Muscle layer of colon (tissue), 2 donors: ENCODE results near the gene NRM.

ENCODE experiments used
- H3K27ac ChIP-seq: one replicate; pipeline ENCODE4 v1.7.0; 2013; ENCODE audit warnings: low read depth, mild to moderate bottlenecking, low read length, moderate library complexity
- H3K27me3 ChIP-seq, 2 donors: one replicate each; pipeline ENCODE4 v1.7.0; 2013; ENCODE audit warnings: low read length in 2 of 2, mild to moderate bottlenecking in 2 of 2; ENCODE audit not compliant: insufficient read depth in 2 of 2, control insufficient read depth in 1 of 2
- H3K36me3 ChIP-seq: one replicate; pipeline ENCODE4 v1.7.0; 2013; ENCODE audit warnings: mild to moderate bottlenecking, low read length; ENCODE audit not compliant: insufficient read depth
- H3K4me1 ChIP-seq: one replicate; pipeline ENCODE4 v1.7.0; 2013; ENCODE audit warnings: mild to moderate bottlenecking, low read length; ENCODE audit not compliant: insufficient read depth
- H3K4me3 ChIP-seq, 2 donors: one replicate each; pipeline ENCODE4 v1.7.0; 2013; ENCODE audit warnings: low read length in 2 of 2, low read depth in 1 of 2, mild to moderate bottlenecking in 1 of 2, moderate library complexity in 1 of 2
- H3K9ac ChIP-seq: one replicate; pipeline ENCODE4 v1.7.0; 2013; ENCODE audit warnings: low read length
- H3K9me3 ChIP-seq: one replicate; pipeline ENCODE4 v1.7.0; 2013; ENCODE audit warnings: mild to moderate bottlenecking, low read length
- donor health status: abdominal sarcoma.
- donor health status: Adenocarcinoma of cecum.

The NRM gene, protein sequence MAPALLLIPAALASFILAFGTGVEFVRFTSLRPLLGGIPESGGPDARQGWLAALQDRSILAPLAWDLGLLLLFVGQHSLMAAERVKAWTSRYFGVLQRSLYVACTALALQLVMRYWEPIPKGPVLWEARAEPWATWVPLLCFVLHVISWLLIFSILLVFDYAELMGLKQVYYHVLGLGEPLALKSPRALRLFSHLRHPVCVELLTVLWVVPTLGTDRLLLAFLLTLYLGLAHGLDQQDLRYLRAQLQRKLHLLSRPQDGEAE

DNA sequence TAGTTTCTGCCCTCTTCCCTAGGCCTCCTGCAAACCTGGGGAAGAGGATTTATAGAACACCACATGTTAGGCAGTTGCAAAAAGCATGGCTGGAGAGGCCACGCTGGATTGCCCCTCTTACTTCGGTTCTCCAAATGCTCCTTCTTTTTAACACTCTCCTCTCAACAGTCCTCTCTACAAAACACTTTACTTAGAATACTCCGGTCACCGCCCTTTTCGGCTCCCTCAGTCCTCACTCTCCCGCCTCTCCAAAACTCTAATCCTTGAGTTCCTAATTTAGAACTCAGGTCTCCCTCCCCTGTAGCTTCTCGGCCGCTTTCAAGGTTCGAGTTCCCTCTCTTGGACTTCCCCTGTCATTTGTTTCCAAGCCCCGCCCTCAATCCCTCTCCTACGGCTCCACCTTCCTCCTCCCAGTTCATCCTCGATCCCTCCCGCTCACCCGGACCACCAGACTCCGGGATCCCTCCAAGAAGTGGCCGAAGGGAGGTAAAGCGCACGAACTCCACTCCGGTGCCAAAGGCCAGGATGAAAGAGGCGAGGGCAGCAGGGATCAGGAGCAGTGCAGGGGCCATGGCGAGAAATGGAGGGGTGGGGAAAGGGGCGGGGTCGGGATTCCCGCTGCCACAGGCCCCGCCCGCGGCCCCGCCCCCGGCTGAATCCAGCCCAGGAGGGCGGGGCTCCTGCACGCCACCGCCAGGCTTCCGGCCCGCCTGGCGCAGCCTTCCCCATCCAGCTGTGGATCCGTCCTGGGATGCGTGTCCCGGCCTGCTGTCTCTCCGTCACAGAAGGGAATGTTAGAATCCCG lies at the start of gene NRM:
TSS of gene NRM (minus strand) at position 582 of the 805 bp plus-strand sequence. CDS start at position 572, 10 bp downstream.
- no peaks in the 10 kb centered on the region for H3K27me3 ChIP-seq
- H3K9ac ChIP-seq: peak within 1 kb of the TSS; percentile 40
- H3K27ac ChIP-seq: peak within 1 kb of the TSS; percentile 88
- no peaks in the 10 kb centered on the region for H3K9me3 ChIP-seq
- H3K4me1 ChIP-seq: peaks cover 33% of the 10 kb centered on the region
- peak within 1 kb of the TSS; percentile 60 to 89 for H3K4me3 ChIP-seq
- H3K36me3 ChIP-seq: no peaks in the 10 kb centered on the region

DNA sequence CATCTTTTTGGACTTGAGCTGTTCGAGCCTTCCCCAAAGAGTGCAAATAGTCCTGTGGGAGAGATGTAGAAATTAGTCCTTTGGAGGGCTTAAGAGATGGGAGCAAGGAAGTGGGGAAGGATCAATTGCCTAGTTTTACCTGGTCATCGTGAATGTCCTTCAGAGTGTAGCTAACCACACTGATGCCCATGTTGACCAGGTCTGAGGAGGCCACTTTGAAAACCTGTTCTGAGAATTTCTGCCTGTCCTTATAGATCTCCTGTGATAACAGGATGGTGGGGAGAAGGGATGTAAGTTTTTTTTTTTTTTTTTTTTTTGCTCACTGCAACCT lies 49.7 kb upstream of the NRM start:
- H3K9me3 ChIP-seq: no peaks in the 10 kb centered on the region
- peak overlapping the region; percentile 93 for H3K9ac ChIP-seq
- H3K27ac ChIP-seq: peak overlapping the region; percentile 50
- H3K4me3 ChIP-seq: no peak overlapping the region
- peaks cover 33% of the 10 kb centered on the region for H3K4me1 ChIP-seq
- no peaks in the 10 kb centered on the region for H3K27me3 ChIP-seq
- peaks cover 57% of the 10 kb centered on the region for H3K36me3 ChIP-seq

DNA sequence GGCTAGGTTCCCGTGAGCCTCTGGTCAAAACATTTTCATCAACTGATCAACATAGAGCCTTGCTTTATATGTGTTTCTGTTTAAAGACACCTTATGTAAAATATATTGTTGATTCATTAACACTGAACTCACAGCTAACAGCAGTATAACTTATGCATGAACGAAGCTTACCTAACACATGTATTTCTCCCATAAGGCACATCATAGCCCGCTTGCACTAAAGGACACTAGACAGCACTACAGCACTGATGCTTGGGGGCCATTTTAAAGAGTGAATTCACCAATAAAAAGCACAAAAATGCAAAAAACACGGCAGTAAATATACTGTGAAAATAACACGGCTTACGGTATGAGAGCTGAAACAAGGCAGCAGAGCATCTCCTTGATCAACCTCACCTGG lies 47.7 kb upstream of the NRM start:
- Histone ChIP-seq H3K36me3 (peaks cover 69% of the 10 kb centered on the region), H3K27me3 (no peaks in the 10 kb centered on the region), H3K27ac (no peak overlapping the region), H3K4me1 (peaks cover 29% of the 10 kb centered on the region), H3K9me3 (no peaks in the 10 kb centered on the region), H3K9ac (no peak overlapping the region), H3K4me3 (no peak overlapping the region)

DNA sequence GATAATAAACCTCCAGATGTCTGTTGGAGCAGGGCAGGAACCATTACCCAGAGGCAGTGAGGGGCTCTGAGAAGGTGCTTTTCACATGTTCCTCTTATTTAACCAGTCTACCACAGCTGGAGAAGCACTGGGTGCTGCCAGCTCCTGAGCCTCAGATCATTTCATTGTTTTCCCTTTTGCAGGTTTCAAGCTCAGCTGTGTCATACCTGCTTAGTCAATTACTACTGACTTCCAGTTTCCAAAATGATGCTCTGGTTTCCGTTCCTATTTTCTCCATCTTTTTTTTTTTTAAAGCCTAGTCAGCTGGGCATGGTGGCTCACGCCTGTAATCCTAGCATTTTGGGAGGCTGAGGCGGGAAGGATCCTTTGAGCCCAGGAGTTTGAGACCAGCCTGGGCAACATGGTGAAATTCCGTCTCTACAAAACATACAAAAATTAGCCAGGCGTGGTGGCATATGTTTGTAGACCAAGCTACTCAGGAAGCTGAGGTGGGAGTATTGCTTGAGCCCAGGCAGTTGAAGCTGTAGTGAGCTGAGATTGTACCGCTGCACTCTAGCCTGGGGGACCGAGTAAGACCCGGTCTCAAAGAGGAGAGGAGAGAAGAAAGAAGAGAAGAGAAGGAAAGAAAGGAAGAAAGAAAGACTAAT lies 45.0 kb upstream of the NRM start:
- H3K4me3 ChIP-seq: no peak overlapping the region
- no peak overlapping the region for H3K9ac ChIP-seq
- H3K27ac ChIP-seq: no peak overlapping the region
- peaks cover 85% of the 10 kb centered on the region for H3K36me3 ChIP-seq
- H3K27me3 ChIP-seq: no peaks in the 10 kb centered on the region
- peaks cover 21% of the 10 kb centered on the region for H3K4me1 ChIP-seq
- no peaks in the 10 kb centered on the region for H3K9me3 ChIP-seq

DNA sequence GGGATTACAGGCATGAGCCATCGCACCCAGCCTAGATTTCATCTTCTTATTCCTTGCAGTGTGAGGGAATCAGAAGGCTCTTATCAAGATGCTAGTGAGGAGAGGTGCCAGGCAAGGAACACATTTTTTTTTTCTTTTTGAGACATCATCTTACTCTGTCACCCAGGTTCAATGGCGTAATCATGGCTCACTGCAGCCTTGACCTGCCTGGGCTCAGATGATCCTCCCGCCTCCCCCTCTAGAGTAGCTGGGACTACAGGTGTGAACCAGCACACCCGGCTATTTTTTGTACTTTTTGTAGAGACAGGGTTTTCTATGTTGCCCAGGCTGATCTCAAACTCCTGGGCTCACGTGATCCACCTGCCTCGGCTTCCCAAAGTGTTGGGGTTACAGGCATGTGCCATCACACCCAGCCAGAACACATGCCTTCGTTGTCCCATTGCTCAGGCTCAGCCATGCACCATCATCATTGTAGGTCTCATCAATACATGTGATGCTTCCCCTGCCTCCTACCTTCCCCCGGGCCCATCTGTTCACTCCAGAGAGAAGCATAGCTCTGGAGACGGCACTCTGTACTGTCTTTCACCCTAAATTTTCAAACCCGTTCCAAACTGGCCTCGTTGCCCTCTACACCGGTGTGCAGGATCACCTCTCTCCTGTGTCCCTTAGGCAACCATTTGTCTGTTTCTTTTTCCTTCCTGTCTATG lies 41.6 kb upstream of the NRM start:
- H3K9ac ChIP-seq: no peak overlapping the region
- no peak overlapping the region for H3K27ac ChIP-seq

DNA sequence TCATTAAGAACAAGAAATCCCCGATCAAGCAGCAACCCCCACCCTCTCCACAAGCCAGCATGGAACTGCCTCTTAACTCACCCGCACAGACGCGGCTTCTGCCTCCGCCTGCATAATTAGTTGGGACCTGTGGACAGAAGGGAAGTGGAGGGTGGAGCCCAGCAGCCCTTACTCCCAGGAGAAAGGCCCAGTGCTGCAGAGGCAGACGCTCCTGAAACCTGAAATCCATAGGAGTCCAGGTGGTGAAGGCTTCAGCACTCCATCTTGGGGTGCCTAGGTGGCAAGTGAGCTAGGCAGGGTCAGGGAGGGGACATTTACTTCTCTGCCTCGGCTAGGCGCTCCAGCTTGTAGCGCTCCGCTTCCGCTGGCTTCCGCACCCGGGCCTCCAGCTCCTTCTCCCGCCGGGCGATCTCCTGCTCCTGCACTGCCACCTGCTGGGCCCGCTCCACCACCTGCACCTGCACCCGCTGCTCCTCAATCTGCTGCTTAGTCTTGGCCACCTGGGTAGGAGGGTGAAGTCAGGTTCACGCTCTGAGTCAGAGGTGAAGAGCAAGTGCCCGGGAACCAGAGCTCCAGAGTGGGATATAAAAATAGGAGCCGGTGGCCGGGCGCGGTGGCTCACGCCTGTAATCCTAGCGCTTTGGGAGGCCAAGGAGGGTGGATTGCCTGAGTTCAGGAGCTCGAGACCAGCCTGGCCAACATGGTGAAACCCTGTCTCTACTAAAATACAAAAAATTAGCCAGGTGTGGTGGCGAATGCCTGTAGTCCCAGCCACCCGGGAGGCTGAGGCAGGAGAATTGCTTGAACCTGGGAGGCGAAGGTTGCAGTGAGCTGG lies 40.0 kb upstream of the NRM start:
- H3K36me3 ChIP-seq: peaks cover 80% of the 10 kb centered on the region
- no peak overlapping the region for H3K9ac ChIP-seq
- H3K4me1 ChIP-seq: peaks cover 11% of the 10 kb centered on the region
- no peak overlapping the region for H3K4me3 ChIP-seq
- peak overlapping the region; percentile 48 for H3K27ac ChIP-seq
- H3K27me3 ChIP-seq: no peaks in the 10 kb centered on the region
- H3K9me3 ChIP-seq: no peaks in the 10 kb centered on the region

More for the DNA sequence above, 41.6 kb upstream of the NRM start:
- Histone ChIP-seq H3K9me3 (no peaks in the 10 kb centered on the region), H3K4me1 (peaks cover 9% of the 10 kb centered on the region), H3K4me3 (no peak overlapping the region), H3K27me3 (no peaks in the 10 kb centered on the region), H3K36me3 (peaks cover 78% of the 10 kb centered on the region)

DNA sequence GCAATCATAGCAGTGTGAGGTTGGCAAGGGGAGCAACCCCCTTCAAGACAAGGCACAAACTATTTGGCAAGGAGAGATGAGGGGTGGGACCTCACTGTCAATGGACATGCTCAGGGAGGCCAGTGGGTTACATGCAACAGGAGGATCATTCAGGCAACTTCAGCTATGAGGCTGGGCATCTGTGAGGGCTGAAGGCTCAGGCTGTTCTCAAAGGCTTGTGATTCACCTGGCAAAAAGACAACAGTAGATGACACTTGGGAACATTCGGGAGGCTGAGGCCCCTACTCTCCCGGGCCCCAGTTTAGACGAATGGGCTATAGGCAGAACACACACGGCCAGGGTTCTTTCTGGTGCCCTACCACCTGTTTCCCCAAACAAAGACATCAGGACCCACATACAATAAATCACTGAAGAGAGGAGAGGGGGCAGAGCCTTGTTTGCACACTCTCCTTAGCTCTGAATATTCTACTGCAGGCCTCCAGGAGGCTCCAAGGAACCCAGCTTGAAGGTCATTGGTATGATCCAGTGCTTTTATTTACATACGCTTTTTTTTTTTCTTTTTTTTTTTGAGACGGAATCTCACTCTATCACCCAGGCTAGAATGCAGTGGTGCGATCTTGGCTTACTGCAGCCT lies 37.3 kb upstream of the NRM start:
- H3K4me1 ChIP-seq: peaks cover 13% of the 10 kb centered on the region
- H3K36me3 ChIP-seq: peaks cover 85% of the 10 kb centered on the region
- no peak overlapping the region for H3K4me3 ChIP-seq
- peak overlapping the region; percentile 41 for H3K27ac ChIP-seq
- H3K9me3 ChIP-seq: no peaks in the 10 kb centered on the region
- no peaks in the 10 kb centered on the region for H3K27me3 ChIP-seq
- H3K9ac ChIP-seq: no peak overlapping the region

DNA sequence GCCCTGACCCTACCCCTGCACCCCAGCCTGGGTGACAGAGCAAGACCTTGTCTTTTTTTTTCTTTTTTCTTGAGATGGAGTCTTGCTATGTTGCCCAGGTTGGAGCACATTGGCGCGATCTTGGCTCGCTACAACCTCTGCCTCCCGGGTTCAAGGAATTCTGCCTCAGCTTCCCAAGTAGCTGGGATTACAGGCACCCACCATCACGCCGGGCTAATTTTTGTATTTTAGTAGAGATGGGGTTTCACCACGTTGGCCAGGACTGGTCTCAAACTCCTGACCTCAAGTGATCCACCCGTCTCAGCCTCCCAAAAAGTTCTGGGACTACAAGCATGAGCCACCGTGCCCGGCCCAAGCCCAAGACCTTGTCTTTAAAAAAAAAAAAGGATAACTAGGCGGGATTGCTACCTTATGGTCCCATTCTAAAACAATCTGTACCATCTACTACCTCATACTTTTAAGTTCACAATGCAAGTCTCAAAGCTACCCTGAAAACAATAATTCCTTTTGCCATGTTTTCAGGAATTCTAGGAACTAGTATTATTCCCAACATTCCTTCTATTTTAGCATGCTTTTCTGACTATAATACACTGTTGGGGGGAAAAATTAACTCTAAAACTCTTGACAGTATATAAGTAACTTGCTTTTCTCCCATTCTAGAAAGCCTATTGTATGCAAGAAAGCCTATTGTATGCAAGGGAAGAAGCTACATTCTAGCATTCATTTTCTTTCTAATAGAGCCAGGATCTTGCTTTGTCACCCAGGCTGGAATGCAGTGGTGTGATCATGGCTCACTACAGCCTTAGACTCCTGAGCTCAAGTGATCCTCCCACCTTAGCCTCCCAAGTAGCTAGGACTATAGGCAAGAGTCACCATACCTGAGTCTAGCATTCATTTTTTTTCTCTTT lies 36.0 kb upstream of the NRM start:
- H3K36me3 ChIP-seq: peaks cover 76% of the 10 kb centered on the region
- no peak overlapping the region for H3K27ac ChIP-seq
- H3K9me3 ChIP-seq: no peaks in the 10 kb centered on the region
- no peaks in the 10 kb centered on the region for H3K27me3 ChIP-seq
- no peak overlapping the region for H3K9ac ChIP-seq
- no peak overlapping the region for H3K4me3 ChIP-seq
- H3K4me1 ChIP-seq: peaks cover 22% of the 10 kb centered on the region

DNA sequence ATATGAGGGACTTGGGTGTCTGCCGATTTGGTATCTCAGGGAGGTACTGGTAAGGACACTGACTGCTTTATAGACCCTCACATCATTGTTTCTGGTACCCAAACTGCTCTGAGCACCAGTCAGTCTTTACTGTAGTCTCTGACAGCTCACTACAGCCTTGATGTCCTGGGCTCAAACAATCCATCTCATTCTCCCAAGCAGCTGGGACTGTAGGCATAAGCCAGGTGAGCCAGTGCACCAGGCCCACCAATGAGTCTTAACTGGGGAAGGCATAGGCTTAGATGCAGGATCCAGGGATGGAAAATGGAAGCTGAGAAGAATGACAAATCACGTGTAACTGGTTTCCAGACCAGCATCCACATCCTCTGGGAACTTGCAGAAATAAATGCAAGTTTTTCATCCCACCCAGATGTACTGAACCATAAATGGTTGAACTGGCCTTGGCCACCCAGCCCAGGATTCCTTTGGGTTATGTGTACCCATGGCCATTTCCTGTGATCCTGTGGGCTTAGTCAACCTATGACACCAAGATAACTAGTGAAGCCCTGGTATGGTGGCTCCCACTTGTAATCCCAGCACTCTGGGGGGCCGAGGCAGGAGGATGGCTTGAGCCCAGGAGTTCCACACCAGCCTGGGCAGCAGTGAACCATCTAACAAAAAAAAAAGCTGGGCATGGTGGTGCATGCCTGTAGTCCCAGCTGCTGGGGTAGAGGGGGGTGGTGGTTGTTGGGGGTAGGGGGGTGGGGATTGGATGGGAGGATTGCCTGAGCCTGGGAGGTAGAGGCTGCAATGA lies 35.1 kb upstream of the NRM start:
- Histone ChIP-seq H3K27ac (no peak overlapping the region), H3K27me3 (no peaks in the 10 kb centered on the region), H3K9ac (no peak overlapping the region), H3K4me3 (no peak overlapping the region), H3K4me1 (peaks cover 21% of the 10 kb centered on the region), H3K9me3 (no peaks in the 10 kb centered on the region), H3K36me3 (peaks cover 70% of the 10 kb centered on the region)
